ENCODE data around the gene POTEE. TPM values are rescaled to one million over a fixed set of nuclear protein-coding genes. Genes with fewer than 3 reads are reported as not detected.
"Not testable (repeated sequence)": the region's sequence is repeated elsewhere in the genome, so short reads cannot be mapped to it uniquely, and the experiment has no call there.

The POTEE gene
- total and polyA plus RNA-seq, 2 donors (not counting 1 experiment from before 2014, with no cell fraction given): 0.07 TPM; not detected in 1

DNA sequence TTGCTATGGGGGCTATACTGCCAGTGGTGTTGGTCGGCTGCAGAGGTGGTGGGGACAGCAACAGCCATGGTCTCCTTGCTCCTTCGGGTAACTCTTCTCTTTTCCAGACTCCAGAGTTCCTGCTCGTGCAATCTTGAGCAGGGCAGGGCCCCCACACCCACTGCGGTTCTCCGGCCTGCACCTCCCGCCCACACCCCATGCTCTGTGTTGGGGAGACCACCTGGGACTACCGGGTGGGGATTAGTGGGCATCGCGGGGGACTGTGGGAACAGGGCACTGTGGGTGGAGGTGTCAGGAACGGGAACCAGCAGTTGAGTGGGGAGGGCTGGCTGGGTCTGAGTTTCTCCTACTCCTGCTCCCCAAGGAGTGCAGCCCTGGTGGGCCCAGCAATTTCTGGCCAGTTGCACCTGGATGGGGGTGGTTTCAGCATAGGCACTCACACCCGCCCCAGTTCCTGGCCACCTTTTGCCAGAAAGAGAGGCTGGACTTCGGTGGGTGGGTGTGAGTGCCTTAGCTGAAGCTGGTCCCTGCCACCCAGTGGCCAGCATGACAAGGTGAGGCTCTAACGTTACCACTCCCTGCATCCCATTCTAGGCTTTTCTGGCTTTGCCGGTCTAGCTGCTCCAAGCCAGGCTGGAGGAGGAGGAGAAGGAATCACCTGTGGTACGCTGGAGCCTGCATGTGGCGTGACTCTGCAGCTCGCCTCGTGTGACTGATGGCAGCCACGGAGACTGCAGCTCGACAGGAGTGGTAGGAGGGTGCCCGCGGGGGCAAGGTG lies 1.3 kb downstream of the POTEE start:
- H3K9me3 ChIP-seq (ENCODE audit: control extremely low read depth in 1 of 3, control insufficient read depth in 2 of 3, insufficient read depth in 1 of 3, low read length in 2 of 3); H3K27ac Mint-ChIP-seq; H3K36me3 ChIP-seq (replicated peaks in 1 of 2; ENCODE audit: control extremely low read depth in 1 of 2, control insufficient read depth in 1 of 2, extremely low read depth in 1 of 2, insufficient read depth in 2 of 2, low read length in 1 of 2); H3K4me3 Mint-ChIP-seq; H3K9ac ChIP-seq (ENCODE audit: low read length); H3K4me1 ChIP-seq (ENCODE audit: control insufficient read depth in 2 of 2, insufficient read depth in 2 of 2, low read length in 2 of 2); DNase-seq; H3K9me3 Mint-ChIP-seq (ENCODE audit: insufficient read depth); H3K27ac ChIP-seq (ENCODE audit: low read length in 2 of 2); H3K27me3 ChIP-seq (replicated peaks in 1 of 4; ENCODE audit: control extremely low read depth in 1 of 4, control insufficient read depth in 3 of 4, insufficient read depth in 4 of 4, low read length in 3 of 4); H4K20me1 ChIP-seq (ENCODE audit: control insufficient read depth, insufficient read depth, low read length, poor library complexity, severe bottlenecking); CTCF ChIA-PET; H3K4me1 Mint-ChIP-seq; H3K27me3 Mint-ChIP-seq; POLR2A ChIA-PET; H3K4me2 ChIP-seq (replicated peaks; ENCODE audit: low read depth, low read length, poor library complexity, severe bottlenecking); intact Hi-C loops (cut with micrococcal nuclease); H3K4me3 ChIP-seq (ENCODE audit: control extremely low read depth in 1 of 5, extremely low read depth in 1 of 5, insufficient read depth in 1 of 5, low read depth in 2 of 5, low read length in 4 of 5); H2AFZ ChIP-seq (ENCODE audit: insufficient read depth, low read depth, low read length, poor library complexity, severe bottlenecking); H3K79me2 ChIP-seq (ENCODE audit: control insufficient read depth, insufficient read depth, low read length); ATAC-seq (ENCODE audit: low read depth): not testable (repeated sequence)
- no CpG with 5 or more reads among the region's 22 CpGs for WGBS (ENCODE audit: insufficient coverage)

DNA sequence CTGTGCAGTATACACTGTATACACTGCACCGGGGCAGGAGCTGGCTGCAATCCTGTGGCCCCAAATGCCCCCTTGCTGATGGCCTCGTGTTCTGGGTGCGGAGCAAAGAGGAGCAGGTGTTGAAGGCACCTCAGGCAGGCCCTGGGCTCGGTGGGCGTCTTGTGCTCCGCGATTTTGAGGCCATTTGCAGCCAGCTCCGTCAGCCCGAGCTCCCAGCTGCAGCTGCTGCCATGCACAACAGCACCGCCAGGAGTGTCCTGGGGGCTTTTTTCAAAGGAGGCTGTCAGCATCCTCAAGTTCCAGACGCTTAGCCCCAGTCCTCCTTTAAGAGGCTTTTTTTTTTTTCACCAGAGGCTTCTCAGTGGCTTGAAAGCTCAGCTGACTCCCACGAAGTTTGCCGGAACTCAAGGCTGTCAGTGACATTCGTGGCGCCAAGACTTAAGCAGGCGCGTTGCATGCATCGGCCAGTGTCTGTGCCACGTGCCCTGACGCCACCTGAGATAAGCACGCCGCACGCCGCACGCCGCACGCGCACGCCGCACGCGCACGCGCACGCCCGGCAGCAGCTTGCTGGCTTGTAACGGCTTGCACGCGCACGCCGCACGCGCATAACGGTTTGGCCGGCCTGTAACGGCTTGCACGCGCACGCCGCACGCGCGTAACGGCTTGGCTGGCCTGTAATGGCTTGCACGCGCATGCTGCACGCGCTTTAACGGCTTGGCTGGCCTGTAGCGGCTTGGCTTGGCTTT lies 8.1 kb downstream of the POTEE start:
- H3K9me3 ChIP-seq (ENCODE audit: control extremely low read depth in 1 of 3, control insufficient read depth in 2 of 3, insufficient read depth in 1 of 3, low read length in 2 of 3); H3K36me3 ChIP-seq (replicated peaks in 1 of 2; ENCODE audit: control extremely low read depth in 1 of 2, control insufficient read depth in 1 of 2, extremely low read depth in 1 of 2, insufficient read depth in 2 of 2, low read length in 1 of 2); H3K4me2 ChIP-seq (replicated peaks; ENCODE audit: low read depth, low read length, poor library complexity, severe bottlenecking); POLR2A ChIA-PET; H3K27ac Mint-ChIP-seq; H3K79me2 ChIP-seq (ENCODE audit: control insufficient read depth, insufficient read depth, low read length); H3K4me3 Mint-ChIP-seq; DNase-seq; H3K27me3 Mint-ChIP-seq; H2AFZ ChIP-seq (ENCODE audit: insufficient read depth, low read depth, low read length, poor library complexity, severe bottlenecking); H3K4me1 Mint-ChIP-seq; H3K9ac ChIP-seq (ENCODE audit: low read length); H3K4me3 ChIP-seq (ENCODE audit: control extremely low read depth in 1 of 5, extremely low read depth in 1 of 5, insufficient read depth in 1 of 5, low read depth in 2 of 5, low read length in 4 of 5); H4K20me1 ChIP-seq (ENCODE audit: control insufficient read depth, insufficient read depth, low read length, poor library complexity, severe bottlenecking); CTCF ChIA-PET; H3K27me3 ChIP-seq (replicated peaks in 1 of 4; ENCODE audit: control extremely low read depth in 1 of 4, control insufficient read depth in 3 of 4, insufficient read depth in 4 of 4, low read length in 3 of 4); H3K9me3 Mint-ChIP-seq (ENCODE audit: insufficient read depth); H3K4me1 ChIP-seq (ENCODE audit: control insufficient read depth in 2 of 2, insufficient read depth in 2 of 2, low read length in 2 of 2); ATAC-seq (ENCODE audit: low read depth); intact Hi-C loops (cut with micrococcal nuclease); H3K27ac ChIP-seq (ENCODE audit: low read length in 2 of 2): not testable (repeated sequence)
- 97% methylated on average over 13 of the region's 60 CpGs for WGBS (ENCODE audit: insufficient coverage)

DNA sequence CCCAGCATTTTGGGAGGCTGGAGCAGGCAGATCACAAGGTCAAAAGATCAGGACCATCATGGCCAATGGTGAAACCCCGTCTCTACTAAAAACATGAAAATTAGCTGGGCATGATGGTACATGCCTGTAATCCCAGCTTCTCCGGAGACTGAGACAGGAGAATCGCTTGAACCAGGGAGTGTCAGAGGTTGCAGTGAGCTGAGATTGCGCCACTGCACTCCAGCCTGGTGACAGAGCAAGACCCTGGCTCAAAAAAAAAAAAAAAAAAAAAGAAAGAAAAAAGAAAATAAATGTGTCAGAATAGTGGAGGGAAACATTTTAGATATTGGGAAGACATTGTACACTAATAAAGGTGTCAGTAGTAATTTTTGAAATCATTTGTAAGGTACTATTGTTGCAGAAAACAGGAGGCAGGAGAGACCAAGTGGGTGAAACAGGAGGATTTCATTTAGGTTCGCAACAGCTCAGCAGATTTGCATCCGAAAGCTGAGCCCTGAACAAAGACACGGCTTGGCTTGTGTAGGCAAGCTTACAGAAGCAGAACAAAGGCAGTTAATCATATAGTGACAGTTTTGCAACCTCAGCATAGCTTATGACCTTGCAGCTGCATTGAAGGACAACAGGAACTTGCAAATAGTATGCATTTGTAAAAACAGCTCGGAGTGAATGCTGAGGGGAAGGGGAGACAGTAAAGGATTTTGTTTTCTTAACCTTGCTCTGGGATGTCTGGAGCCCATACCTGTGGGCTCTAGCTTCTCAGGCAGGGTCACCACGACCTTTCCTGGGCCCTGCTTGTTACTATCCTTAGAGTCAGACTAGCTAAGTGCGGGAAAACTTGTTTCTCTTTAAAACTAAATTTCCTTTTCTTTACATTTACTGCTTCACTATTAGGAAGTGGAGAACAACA lies 26.5 kb downstream of the POTEE start:
- not testable (repeated sequence) for H2AFZ ChIP-seq (ENCODE audit: insufficient read depth, low read depth, low read length, poor library complexity, severe bottlenecking); H3K36me3 ChIP-seq (replicated peaks in 1 of 2; ENCODE audit: control extremely low read depth in 1 of 2, control insufficient read depth in 1 of 2, extremely low read depth in 1 of 2, insufficient read depth in 2 of 2, low read length in 1 of 2)
- peak; percentile 0 for DNase-seq

More for the DNA sequence above, 26.5 kb downstream of the POTEE start:
- H3K27me3 ChIP-seq (replicated peaks in 1 of 4; ENCODE audit: control extremely low read depth in 1 of 4, control insufficient read depth in 3 of 4, insufficient read depth in 4 of 4, low read length in 3 of 4); H3K27ac ChIP-seq (ENCODE audit: low read length in 2 of 2); ATAC-seq (ENCODE audit: low read depth); H3K9me3 Mint-ChIP-seq (ENCODE audit: insufficient read depth); H3K4me3 ChIP-seq (ENCODE audit: control extremely low read depth in 1 of 5, extremely low read depth in 1 of 5, insufficient read depth in 1 of 5, low read depth in 2 of 5, low read length in 4 of 5); H3K27ac Mint-ChIP-seq; H3K4me1 Mint-ChIP-seq; H3K27me3 Mint-ChIP-seq; H3K79me2 ChIP-seq (ENCODE audit: control insufficient read depth, insufficient read depth, low read length); H4K20me1 ChIP-seq (ENCODE audit: control insufficient read depth, insufficient read depth, low read length, poor library complexity, severe bottlenecking); H3K9ac ChIP-seq (ENCODE audit: low read length); H3K4me1 ChIP-seq (ENCODE audit: control insufficient read depth in 2 of 2, insufficient read depth in 2 of 2, low read length in 2 of 2); POLR2A ChIA-PET; H3K4me2 ChIP-seq (replicated peaks; ENCODE audit: low read depth, low read length, poor library complexity, severe bottlenecking); CTCF ChIA-PET; intact Hi-C loops (cut with micrococcal nuclease); H3K9me3 ChIP-seq (ENCODE audit: control extremely low read depth in 1 of 3, control insufficient read depth in 2 of 3, insufficient read depth in 1 of 3, low read length in 2 of 3); H3K4me3 Mint-ChIP-seq: not testable (repeated sequence)
- WGBS (ENCODE audit: insufficient coverage): 56% methylated on average over 3 of the region's 10 CpGs

All from B cell (primary cell).